Pancreas (tissue), 10 donors: ENCODE results near the gene AMACR. TPM values are rescaled to one million over a fixed set of nuclear protein-coding genes. Genes with fewer than 3 reads are reported as not detected.

ENCODE experiments used
- ATAC-seq, 4 donors: fragments of 200-7000 bp; cut with Tn5 transposase; one replicate each; pipeline versions ENCODE4 v1.8.0 to v1.9.1; 2020; ENCODE audit warnings: mild to moderate bottlenecking in 4 of 4, moderate library complexity in 4 of 4
- DNase-seq, 6 donors: peaks; one replicate each; pipeline ENCODE4 v3.0.0-alpha.2; 2020
- FAIRE-seq: peaks from 2 replicates; lab custom pipeline; 2012; peaks lifted over from hg19 to GRCh38; lab: Jason Lieb, UNC
- H3K27ac ChIP-seq, 4 donors: fragments of 200-600 bp; sonication (generic); 1 replicate in 3 of 4; 2 replicates in 1 of 4; pipeline versions ENCODE4 v1.5.0 to v1.8.0; 2020
- H3K27me3 ChIP-seq, 4 donors: fragments of 200-600 bp; one replicate each; pipeline ENCODE4 v1.8.0; 2021
- H3K36me3 ChIP-seq, 3 donors: fragments of 200-600 bp; sonication (generic) in 1 of 3; one replicate each; pipeline versions ENCODE4 v1.5.0 to v1.8.0; 2020 to 2021
- H3K4me1 ChIP-seq, 3 donors: fragments of 200-600 bp; one replicate each; pipeline ENCODE4 v1.8.0; 2021
- H3K4me3 ChIP-seq, 4 donors: fragments of 200-600 bp; sonication (generic) in 2 of 4; one replicate each; pipeline versions ENCODE4 v1.5.0 to v1.8.0; 2020 to 2021
- H3K9me3 ChIP-seq, 4 donors: fragments of 200-600 bp; one replicate each; pipeline ENCODE4 v1.8.0; 2021
- CTCF ChIP-seq, 4 donors: fragments of 200-600 bp; sonication (generic) in 3 of 4; IDR thresholded peaks; one replicate each; pipeline versions ENCODE4 v1.5.0 to v1.8.0; 2021; ENCODE audit warnings: antibody characterized with exemption in 4 of 4
- WGBS, 2 donors: extraction: QIAGEN DNeasy Blood & Tissue Kit; methylation state at CpG; one replicate each; pipeline ENCODE4 v1.1.7; 2013; 5-methylcytosine and 5-hydroxymethylcytosine counted together
- intact Hi-C, 3 donors: fragments of 100-400 bp; cut with DNase I; formaldehyde crosslinking; loops; one replicate each; pipeline versions ENCODE4 v1.11.1 to v1.14.2; 2022
- polyA plus RNA-seq, 2 donors: library from polyadenylated mRNA; stranded (reverse); fragments of 200-250 nt; gene quantifications; one replicate each; pipeline ENCODE4 v1.2.3, GENCODE V29; 2013
- total RNA-seq, 6 donors: library from RNA; stranded (reverse); fragmentation: NEBNext Ultra II Directional in 4 of 6; extraction: Animal tissue kit (Norgen Biotek cat#: 25700) in 4 of 6; gene quantifications; one replicate each; pipeline versions ENCODE4 v1.2.1 to v1.2.4, GENCODE V29; 2021 to 2023
- donor health status: healthy with polysubstance abuse.
- donor health status: DM: no; HTN: no; CAD: no; lungs with moderate emphysema.
- donor health status: DM: no; HTN: no; CAD: no.
- donor health status: control.
- donor health status: control.
- donor health status: Bipolar disorder and iron deficiency.
- donor health status: DM: yes; HTN: yes; CAD: no.
- donor health status: DM: no; HTN: no; CAD: no.
- donor health status: DM: no; HTN: no; CAD: no.
- donor health status: DM: yes; HTN: yes; CAD: no.

The AMACR gene
- total and polyA plus RNA-seq, 8 donors, result 4.4 to 15.1 (median 10.1) TPM

- Histone ChIP-seq H3K27ac (no peak overlapping the region), H3K36me3 (no peaks in the 10 kb centered on the region), H3K4me1 (peaks cover 5 to 10% (median 6%) of the 10 kb centered on the region in 3 donors), H3K27me3 (no peaks in the 10 kb centered on the region), H3K4me3 (no peak overlapping the region), H3K9me3 (no peaks in the 10 kb centered on the region)
- intact Hi-C loops, result loop anchor here in 1 of 3 donors (10.0 kb wide), 1 partner anchor 462 kb away; no protein-coding TSS in a partner anchor
- no peak for ATAC-seq
- no peak for FAIRE-seq
- 92 to 93% methylated on average over 10 of the region's 10 CpGs for WGBS, 2 donors
- DNase-seq, result no peak
- TF ChIP-seq CTCF (IDR thresholded peaks at IDR 0.05), result no peak
Measured at GRCh38 chr5:34002629-34003328, 5.1 kb downstream of the AMACR start.

GRCh38 chr5:34001241-34001841, 6.5 kb downstream of the AMACR start:
- peak overlapping the region; percentile 63 to 85 (median 72) for H3K27ac ChIP-seq
- intact Hi-C loops, result loop anchor here in 1 of 3 donors (10.0 kb wide), 1 partner anchor 463 kb away; no protein-coding TSS in a partner anchor
- DNase-seq (peak; percentile 50 to 86 (median 73)), ATAC-seq (peak; percentile 89 to 92 (median 90)), FAIRE-seq (no peak)
- H3K4me3 ChIP-seq, result no peak overlapping the region
- 41 to 46% methylated on average over 10 of the region's 10 CpGs for WGBS, 2 donors
- H3K27me3 ChIP-seq, result no peaks in the 10 kb centered on the region
- H3K9me3 ChIP-seq, result no peaks in the 10 kb centered on the region
- TF ChIP-seq CTCF (IDR thresholded peaks at IDR 0.05), result no peak
- no peaks in the 10 kb centered on the region for H3K36me3 ChIP-seq
- H3K4me1 ChIP-seq, result peaks cover 5 to 13% (median 9%) of the 10 kb centered on the region in 3 donors

- Histone ChIP-seq H3K9me3 (no peaks in the 10 kb centered on the region), H3K4me3 (no peak overlapping the region), H3K36me3 (no peaks in the 10 kb centered on the region), H3K27me3 (no peaks in the 10 kb centered on the region), H3K4me1 (peaks cover 5 to 9% (median 6%) of the 10 kb centered on the region in 3 donors), H3K27ac (no peak overlapping the region)
- ATAC-seq (no peak), DNase-seq (no peak), FAIRE-seq (no peak)
- intact Hi-C loops, result loop anchor here in 1 of 3 donors (10.0 kb wide), 1 partner anchor 465 kb away; no protein-coding TSS in a partner anchor
- TF ChIP-seq CTCF (IDR thresholded peaks at IDR 0.05), result no peak
- WGBS, 2 donors, result 93 to 94% methylated on average over 4 of the region's 4 CpGs
Measured at GRCh38 chr5:33999978-34000377, 7.9 kb downstream of the AMACR start.

- Histone ChIP-seq H3K4me1 (peaks cover 5 to 9% (median 6%) of the 10 kb centered on the region in 3 donors), H3K27ac (no peak overlapping the region), H3K4me3 (no peak overlapping the region), H3K9me3 (no peaks in the 10 kb centered on the region), H3K27me3 (no peaks in the 10 kb centered on the region), H3K36me3 (no peaks in the 10 kb centered on the region)
- DNase-seq, result peak; percentile 28 to 79 (median 64)
- ATAC-seq, result peak; percentile 72 to 87 (median 82)
- peak; percentile 78 for FAIRE-seq
- peak in 3 of 4 donors; percentile 34 to 53 (median 42) for TF ChIP-seq CTCF (IDR thresholded peaks at IDR 0.05)
- intact Hi-C loops, result no loop called here
- 28 to 36% methylated on average over 6 of the region's 6 CpGs for WGBS, 2 donors
Measured at GRCh38 chr5:33997331-33997983, 10.4 kb downstream of the AMACR start.
